Stomach (tissue), 9 donors: ENCODE results near the gene SRPRB. TPM values are rescaled to one million over a fixed set of nuclear protein-coding genes. Genes with fewer than 3 reads are reported as not detected.

ENCODE experiments used
- DNase-seq, 2 donors: peaks; one replicate each; pipeline versions ENCODE4 v3.0.0 to v3.0.0-alpha.2; 2013 to 2019
- H3K27ac ChIP-seq, 5 donors: fragments of 200-600 bp in 4 of 5; sonication (generic) in 4 of 5; one replicate each; pipeline ENCODE4 v1.5.1; 2013 to 2019; ENCODE audit warnings: mild to moderate bottlenecking in 1 of 5, moderate library complexity in 1 of 5
- H3K27me3 ChIP-seq, 3 donors: fragments of 200-600 bp; sonication (generic); one replicate each; pipeline ENCODE4 v1.5.1; 2017 to 2019; ENCODE audit warnings: mixed run types in 1 of 3
- H3K36me3 ChIP-seq, 4 donors: fragments of 200-600 bp; sonication (generic); 1 replicate in 3 of 4; 2 replicates in 1 of 4; pipeline ENCODE4 v1.5.1; 2016 to 2019
- H3K4me1 ChIP-seq, 4 donors: fragments of 200-600 bp; sonication (generic); one replicate each; pipeline ENCODE4 v1.5.1; 2016 to 2019
- H3K4me3 ChIP-seq, 4 donors: fragments of 200-600 bp; sonication (generic) in 3 of 4; one replicate each; pipeline ENCODE4 v1.5.1; 2016 to 2019; ENCODE audit warnings: mild to moderate bottlenecking in 1 of 4
- H3K9me3 ChIP-seq, 4 donors: fragments of 200-600 bp; sonication (generic); one replicate each; pipeline ENCODE4 v1.5.1; 2016 to 2019
- EP300 ChIP-seq: sonication (generic); formaldehyde crosslinking; IDR thresholded peaks from one replicate; pipeline ENCODE4 v1.6.1; 2017; ENCODE audit warnings: antibody characterized with exemption
- POLR2A ChIP-seq, 4 donors: fragments of 450-650 bp; IDR thresholded peaks; one replicate each; pipeline ENCODE4 v1.6.1; 2016; ENCODE audit warnings: antibody characterized with exemption in 4 of 4, control low read depth in 2 of 4, mild to moderate bottlenecking in 1 of 4, moderate library complexity in 1 of 4
- POLR2AphosphoS5 ChIP-seq, 3 donors: sonication (generic); formaldehyde crosslinking; IDR thresholded peaks; one replicate each; pipeline ENCODE4 v1.6.1; 2016; ENCODE audit warnings: antibody characterized with exemption in 3 of 3
- WGBS, 5 donors: extraction: QIAGEN DNeasy Blood & Tissue Kit in 3 of 5; methylation state at CpG; one replicate each; pipeline versions ENCODE4 v1.1.5 to v1.1.7; 2013 to 2018; 5-methylcytosine and 5-hydroxymethylcytosine counted together
- intact Hi-C: fragments of 100-400 bp; cut with DNase I; formaldehyde crosslinking; loops from one replicate; pipeline ENCODE4 v1.15.1; 2023; ENCODE audit warnings: low total_unique reads
- polyA plus RNA-seq, 3 donors: library from polyadenylated mRNA; stranded (reverse); fragments of 200-250 nt; gene quantifications; one replicate each; pipeline ENCODE4 v1.2.3, GENCODE V29; 2013
- total RNA-seq, 5 donors: library from RNA; depleted of rRNA; stranded (reverse); fragments of >200 nt; gene quantifications; one replicate each; pipeline versions ENCODE4 v1.1.0 to v1.2.3, GENCODE V29; 2014 to 2016
- TF ChIP-seq, protein P1 (sequence below), 7 experiments: fragments of 450-650 bp in 4 of 7; fragments of 200-600 bp in 3 of 7; sonication (generic) in 3 of 7; IDR thresholded peaks; one replicate each; pipeline ENCODE4 v1.5.1; 2016 to 2019; ENCODE audit warnings: antibody characterized with exemption in 7 of 7, control low read depth in 2 of 7, mild to moderate bottlenecking in 1 of 7
- donor health status: healthy with polysubstance abuse.
- donor health status: Bipolar disorder and iron deficiency.
- donor health status: healthy.

SRPRB gene
- total and polyA plus RNA-seq, 8 donors = 5.3 to 54.9 (median 18.2) TPM

DNA sequence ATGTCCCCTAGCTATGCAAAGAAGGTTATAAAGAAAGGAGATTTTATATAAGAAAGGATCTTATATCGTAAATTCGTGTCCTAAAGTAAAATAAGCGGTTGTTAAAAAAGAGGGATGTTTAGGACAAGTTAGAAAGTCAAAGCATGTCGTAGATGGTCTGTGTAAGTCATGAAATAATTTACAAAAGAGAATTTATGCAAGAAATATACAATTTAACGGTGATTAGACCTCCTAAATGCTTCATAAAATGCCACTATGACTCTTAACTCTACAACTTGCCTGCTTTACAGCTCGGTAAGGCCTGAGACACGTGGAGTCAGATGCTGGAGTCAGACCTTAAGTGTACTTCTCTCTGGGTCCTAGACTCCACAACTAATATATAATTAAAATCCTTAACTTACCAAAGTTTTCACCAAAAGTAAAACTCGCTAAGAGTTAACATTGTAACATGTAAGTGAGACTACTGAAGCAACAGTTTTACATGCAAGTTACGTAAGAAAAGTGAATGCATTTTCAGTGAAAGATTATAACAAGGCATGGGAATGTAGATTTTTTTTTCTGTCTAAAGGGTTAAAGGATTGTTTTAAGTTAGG, 13.3 kb upstream of the SRPRB start:
- intact Hi-C loops = no loop called here
- Histone ChIP-seq H3K27me3 (no peaks in the 10 kb centered on the region), H3K4me3 (no peak overlapping the region), H3K36me3 (no peaks in the 10 kb centered on the region), H3K4me1 (no peaks in the 10 kb centered on the region), H3K9me3 (peaks cover 0 to 20% (median 6%) of the 10 kb centered on the region in 4 donors), H3K27ac (no peak overlapping the region)
- TF ChIP-seq POLR2AphosphoS5 (IDR thresholded peaks at IDR 0.05) = no peak
- no peak for TF ChIP-seq POLR2A (IDR thresholded peaks at IDR 0.05)
- TF ChIP-seq, protein P1, sequence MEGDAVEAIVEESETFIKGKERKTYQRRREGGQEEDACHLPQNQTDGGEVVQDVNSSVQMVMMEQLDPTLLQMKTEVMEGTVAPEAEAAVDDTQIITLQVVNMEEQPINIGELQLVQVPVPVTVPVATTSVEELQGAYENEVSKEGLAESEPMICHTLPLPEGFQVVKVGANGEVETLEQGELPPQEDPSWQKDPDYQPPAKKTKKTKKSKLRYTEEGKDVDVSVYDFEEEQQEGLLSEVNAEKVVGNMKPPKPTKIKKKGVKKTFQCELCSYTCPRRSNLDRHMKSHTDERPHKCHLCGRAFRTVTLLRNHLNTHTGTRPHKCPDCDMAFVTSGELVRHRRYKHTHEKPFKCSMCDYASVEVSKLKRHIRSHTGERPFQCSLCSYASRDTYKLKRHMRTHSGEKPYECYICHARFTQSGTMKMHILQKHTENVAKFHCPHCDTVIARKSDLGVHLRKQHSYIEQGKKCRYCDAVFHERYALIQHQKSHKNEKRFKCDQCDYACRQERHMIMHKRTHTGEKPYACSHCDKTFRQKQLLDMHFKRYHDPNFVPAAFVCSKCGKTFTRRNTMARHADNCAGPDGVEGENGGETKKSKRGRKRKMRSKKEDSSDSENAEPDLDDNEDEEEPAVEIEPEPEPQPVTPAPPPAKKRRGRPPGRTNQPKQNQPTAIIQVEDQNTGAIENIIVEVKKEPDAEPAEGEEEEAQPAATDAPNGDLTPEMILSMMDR (IDR thresholded peaks at IDR 0.05) = no peak
- TF ChIP-seq EP300 = no peak
- 44 to 57% (median 56%) methylated on average over 9 of the region's 9 CpGs for WGBS, 5 donors
- DNase-seq = no peak

DNA sequence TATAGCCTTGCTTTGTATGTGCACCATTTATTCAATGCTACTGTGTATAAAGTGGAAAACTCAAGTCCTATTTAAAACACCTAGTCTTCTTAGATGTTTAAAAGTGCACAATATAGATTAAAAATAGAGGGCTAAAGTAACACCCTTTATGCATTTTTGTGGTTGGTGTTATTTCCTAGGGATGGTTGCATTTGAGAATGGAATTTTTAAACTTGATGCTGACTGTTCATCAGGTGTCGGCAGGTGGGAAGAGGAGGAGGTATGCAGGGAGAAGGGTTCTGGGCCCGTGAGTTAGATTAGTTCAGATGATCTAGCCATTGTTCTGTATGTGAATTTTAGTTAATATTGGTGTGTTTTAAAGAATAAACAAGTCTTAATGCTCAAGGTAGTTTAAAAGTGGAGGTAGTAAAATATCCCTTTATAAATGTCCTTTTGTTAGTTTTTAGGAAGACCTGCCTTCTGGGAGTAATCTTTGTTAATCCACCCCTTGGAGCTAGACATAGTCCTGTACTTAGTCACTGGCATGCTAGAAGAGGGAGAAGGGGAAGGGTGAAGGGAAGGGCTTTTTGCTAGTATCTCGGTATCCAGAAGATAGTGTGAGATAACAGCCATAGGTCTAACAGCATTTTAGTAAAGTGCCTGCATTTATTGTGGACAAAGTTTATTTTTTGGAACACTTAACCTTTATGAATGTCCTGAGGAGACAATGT, 8.1 kb upstream of the SRPRB start:
- H3K36me3 ChIP-seq = no peaks in the 10 kb centered on the region
- TF ChIP-seq POLR2AphosphoS5 (IDR thresholded peaks at IDR 0.05) (no peak), POLR2A (IDR thresholded peaks at IDR 0.05) (no peak), EP300 (no peak)
- TF ChIP-seq, protein P1 (IDR thresholded peaks at IDR 0.05) = no peak
- peaks cover 0 to 8% (median under 1%) of the 10 kb centered on the region in 4 donors for H3K9me3 ChIP-seq
- H3K27ac ChIP-seq = no peak overlapping the region
- H3K4me1 ChIP-seq = peaks cover 0 to 11% (median 0%) of the 10 kb centered on the region in 4 donors
- no peak overlapping the region for H3K4me3 ChIP-seq
- intact Hi-C loops = no loop called here
- WGBS, 5 donors = 70 to 78% (median 75%) methylated on average over 3 of the region's 3 CpGs
- no peak for DNase-seq
- peaks cover 0 to 4% (median 0%) of the 10 kb centered on the region in 3 donors for H3K27me3 ChIP-seq

DNA sequence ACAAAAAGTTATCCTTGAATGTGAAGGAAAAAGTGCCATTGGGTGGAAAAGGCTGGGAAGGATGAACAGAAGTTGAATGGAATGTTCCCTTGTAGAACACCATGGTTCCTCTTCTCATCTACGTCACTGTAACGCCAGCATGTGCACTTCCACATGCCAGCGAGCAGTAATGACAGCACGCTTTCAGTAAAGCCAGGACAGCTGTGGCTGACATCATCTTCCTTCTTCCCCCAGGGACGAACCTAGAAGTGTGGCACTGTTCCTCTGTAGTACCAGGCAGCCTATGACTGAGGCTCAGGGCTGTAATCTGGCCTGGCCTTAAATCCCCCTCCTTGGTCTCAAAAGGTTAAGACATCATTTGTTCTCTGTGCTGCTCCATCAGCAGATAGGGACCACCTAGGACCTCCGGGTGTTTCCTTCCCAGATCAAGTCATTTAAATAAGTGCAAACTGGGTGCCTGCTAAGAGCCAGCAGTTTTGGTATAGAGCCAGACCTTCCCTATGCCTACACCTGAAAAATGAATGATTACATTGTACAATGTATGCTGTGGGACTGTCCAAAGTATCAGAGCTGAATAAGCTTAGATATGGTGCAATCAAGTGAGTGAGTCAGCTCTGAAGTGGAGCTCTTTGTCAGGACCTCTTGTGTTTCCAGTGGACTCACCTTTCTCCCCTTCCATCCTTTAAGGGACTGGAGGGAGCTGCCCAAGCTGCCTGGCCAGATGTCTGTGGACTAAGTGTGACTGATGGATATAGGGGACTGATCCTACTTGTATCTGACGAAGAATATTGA, 5.6 kb upstream of the SRPRB start:
- peak in 1 of 2 donors; percentile 39 for DNase-seq
- WGBS, 5 donors = 47 to 58% (median 53%) methylated on average over 7 of the region's 7 CpGs
- Histone ChIP-seq H3K27ac (no peak overlapping the region), H3K36me3 (no peaks in the 10 kb centered on the region), H3K27me3 (peaks cover 0 to 4% (median 0%) of the 10 kb centered on the region in 3 donors), H3K9me3 (no peaks in the 10 kb centered on the region), H3K4me1 (peaks cover 0 to 13% (median under 1%) of the 10 kb centered on the region in 4 donors), H3K4me3 (no peak overlapping the region)
- TF ChIP-seq POLR2AphosphoS5 (IDR thresholded peaks at IDR 0.05) (peak in 1 of 3 donors; percentile 19), EP300 (no peak)
- intact Hi-C loops = no loop called here

DNA sequence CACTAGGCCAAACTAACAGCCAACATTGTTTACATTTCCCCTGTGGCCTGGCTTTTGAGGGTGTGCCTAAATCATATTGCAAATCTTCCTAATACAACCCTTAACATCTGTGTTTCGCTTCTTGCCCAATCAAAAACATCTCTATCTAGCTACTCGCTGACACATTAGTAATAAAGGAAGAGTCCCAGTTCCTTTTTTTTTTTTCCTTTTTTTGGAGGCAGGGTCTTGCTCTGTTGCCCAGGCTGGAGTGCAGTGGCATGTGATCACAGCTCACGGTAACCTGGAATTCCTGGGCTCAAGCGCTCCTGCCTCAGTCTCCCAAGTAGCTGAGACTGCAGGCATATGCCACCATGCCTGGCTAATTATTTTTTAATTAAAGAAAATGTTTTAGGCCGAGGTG, 2.1 kb upstream of the SRPRB start:
- intact Hi-C loops = no loop called here
- Histone ChIP-seq H3K27me3 (peaks cover 0 to 4% (median 0%) of the 10 kb centered on the region in 3 donors), H3K9me3 (no peaks in the 10 kb centered on the region), H3K27ac (no peak overlapping the region), H3K36me3 (peaks cover 0 to 8% (median 7%) of the 10 kb centered on the region in 4 donors), H3K4me3 (no peak overlapping the region), H3K4me1 (peaks cover 0 to 38% (median 18%) of the 10 kb centered on the region in 4 donors)
- TF ChIP-seq EP300 = no peak
- no peak for DNase-seq
- WGBS, 5 donors = 90 to 96% (median 93%) methylated on average over 5 of the region's 5 CpGs

DNA sequence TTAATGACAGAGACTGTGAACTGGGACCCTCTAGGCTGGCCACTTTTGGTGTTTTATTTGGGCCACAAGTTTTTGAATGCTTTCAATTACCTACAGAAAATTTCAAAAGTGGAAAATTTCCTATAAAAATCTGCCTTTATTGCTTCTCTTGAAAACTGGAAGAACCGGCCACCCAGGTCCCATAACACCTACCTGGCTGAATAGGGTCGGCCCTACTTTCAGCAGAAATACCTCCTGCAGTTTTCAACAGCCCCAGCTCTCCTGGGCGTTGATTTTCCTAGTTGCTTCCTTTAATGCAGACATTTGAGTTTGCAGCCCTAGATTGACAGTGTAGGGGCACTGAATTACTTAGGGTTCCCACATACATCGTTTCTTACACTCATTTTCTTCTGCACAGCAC, 719 bp upstream of the SRPRB start:
- Histone ChIP-seq H3K9me3 (no peaks in the 10 kb centered on the region), H3K4me1 (peaks cover 0 to 37% (median 19%) of the 10 kb centered on the region in 4 donors), H3K27me3 (peaks cover 0 to 4% (median 0%) of the 10 kb centered on the region in 3 donors), H3K4me3 (peak overlapping the region; percentile 82 to 99 (median 88)), H3K27ac (no peak overlapping the region), H3K36me3 (peaks cover 2 to 22% (median 19%) of the 10 kb centered on the region in 4 donors)
- no peak for DNase-seq
- intact Hi-C loops = no loop called here
- TF ChIP-seq EP300 (no peak), POLR2AphosphoS5 (IDR thresholded peaks at IDR 0.05) (no peak), POLR2A (IDR thresholded peaks at IDR 0.05) (no peak)
- TF ChIP-seq, protein P1 (IDR thresholded peaks at IDR 0.05) = no peak
- 49 to 80% (median 57%) methylated on average over 4 of the region's 4 CpGs for WGBS, 5 donors
